Gastrocnemius medialis (tissue), 4 donors: Measurements from ENCODE around the gene NMT2. TPM values are rescaled to one million over a fixed set of nuclear protein-coding genes. Genes with fewer than 3 reads are reported as not detected.

ENCODE experiments used
- ATAC-seq, 2 donors: fragments of 150-250 bp; one replicate each; pipeline ENCODE4 v1.9.1; 2016
- DNase-seq, 2 donors: peaks; one replicate each; pipeline ENCODE4 v3.0.0-alpha.2; 2019
- H3K27ac ChIP-seq, 4 donors: fragments of 200-600 bp; sonication (generic); 1 replicate in 1 of 4; 2 replicates in 3 of 4; pipeline ENCODE4 v1.5.1; 2016 to 2018; ENCODE audit warnings: mild to moderate bottlenecking in 2 of 4, moderate library complexity in 1 of 4
- H3K27me3 ChIP-seq, 3 donors: fragments of 200-600 bp; sonication (generic) in 2 of 3; 1 replicate in 1 of 3; 2 replicates in 2 of 3; pipeline versions ENCODE4 v1.5.1 to v1.6.0; 2016 to 2019; ENCODE audit warnings: mild to moderate bottlenecking in 1 of 3, moderate library complexity in 1 of 3
- H3K36me3 ChIP-seq, 2 donors: fragments of 200-600 bp; sonication (generic) in 1 of 2; one replicate each; pipeline ENCODE4 v1.5.1; 2017 to 2018
- H3K4me1 ChIP-seq, 2 donors: fragments of 200-600 bp; sonication (generic) in 1 of 2; one replicate each; pipeline ENCODE4 v1.5.1; 2016 to 2017; ENCODE audit warnings: mild to moderate bottlenecking in 2 of 2
- H3K4me3 ChIP-seq, 4 donors: fragments of 200-600 bp; sonication (generic) in 3 of 4; 1 replicate in 1 of 4; 2 replicates in 3 of 4; pipeline ENCODE4 v1.5.1; 2016 to 2019; ENCODE audit warnings: mild to moderate bottlenecking in 2 of 4
- H3K9me3 ChIP-seq, 3 donors: fragments of 200-600 bp; sonication (generic) in 2 of 3; 1 replicate in 1 of 3; 2 replicates in 2 of 3; pipeline ENCODE4 v1.5.1; 2016 to 2019
- CTCF ChIP-seq, 5 experiments: fragments of 450-650 bp in 3 of 5; fragments of 200-600 bp in 2 of 5; sonication (generic) in 2 of 5; IDR thresholded peaks in 4 of 5; conservative IDR thresholded peaks in 1 of 5; 1 replicate in 4 of 5; 2 replicates in 1 of 5; pipeline ENCODE4 v1.5.1; 2016 to 2019; ENCODE audit warnings: antibody characterized with exemption in 5 of 5, mild to moderate bottlenecking in 3 of 5, moderate library complexity in 3 of 5
- POLR2A ChIP-seq, 2 donors: fragments of 450-650 bp; IDR thresholded peaks; one replicate each; pipeline ENCODE4 v1.6.1; 2017; ENCODE audit warnings: antibody characterized with exemption in 2 of 2, mild to moderate bottlenecking in 2 of 2, moderate library complexity in 2 of 2
- in situ Hi-C, 4 donors: fragments of 200-750 bp; cut with MboI; loops; one replicate each; pipeline versions ENCODE4 v1.15.0 to v1.8.0; 2017; ENCODE audit warnings: low sequenced_read_pairs in 4 of 4
- intact Hi-C: fragments of 100-400 bp; cut with DNase I; formaldehyde crosslinking; loops from one replicate; pipeline ENCODE4 v1.15.1; 2023; ENCODE audit warnings: low total_unique reads
- total RNA-seq, 4 donors: library from RNA; depleted of rRNA; stranded (reverse); fragments of >200 nt; gene quantifications; one replicate each; pipeline versions ENCODE4 v1.1.0 to v1.2.3, GENCODE V29; 2016

Gene NMT2
- total RNA-seq, 4 donors from 2014 or later, result 6.0 to 10.3 (median 8.2) TPM

GRCh38 chr10:15069230-15069629 is 99.3 kb downstream of the NMT2 start:
- no peak for ATAC-seq
- no peak overlapping the region for H3K4me3 ChIP-seq
- intact Hi-C loops, result no loop called here

GRCh38 chr10:15068802-15069201 is 99.7 kb downstream of the NMT2 start:
- DNase-seq (no peak), ATAC-seq (no peak)
- TF ChIP-seq POLR2A (IDR thresholded peaks at IDR 0.05), result no peak
- H3K4me1 ChIP-seq, result no peaks in the 10 kb centered on the region
- H3K36me3 ChIP-seq, result no peaks in the 10 kb centered on the region
- H3K9me3 ChIP-seq, result peaks cover 0 to 4% (median 0%) of the 10 kb centered on the region in 3 donors
- intact Hi-C loops (no loop called here), in situ Hi-C loops (no loop called here)
- no peaks in the 10 kb centered on the region for H3K27me3 ChIP-seq
- no peak overlapping the region for H3K4me3 ChIP-seq
- no peak overlapping the region for H3K27ac ChIP-seq

More at GRCh38 chr10:15069230-15069629, 99.3 kb downstream of the NMT2 start:
- Histone ChIP-seq H3K4me1 (no peaks in the 10 kb centered on the region), H3K36me3 (no peaks in the 10 kb centered on the region), H3K27me3 (no peaks in the 10 kb centered on the region), H3K9me3 (peaks cover 0 to 4% (median 0%) of the 10 kb centered on the region in 3 donors), H3K27ac (no peak overlapping the region)
- DNase-seq, result no peak
- TF ChIP-seq CTCF (IDR thresholded peaks at IDR 0.05 in 4 of 5, conservative IDR thresholded peaks at IDR 0.05 in 1 of 5), result no peak
- no peak for TF ChIP-seq POLR2A (IDR thresholded peaks at IDR 0.05)
- in situ Hi-C loops, result no loop called here

DNA sequence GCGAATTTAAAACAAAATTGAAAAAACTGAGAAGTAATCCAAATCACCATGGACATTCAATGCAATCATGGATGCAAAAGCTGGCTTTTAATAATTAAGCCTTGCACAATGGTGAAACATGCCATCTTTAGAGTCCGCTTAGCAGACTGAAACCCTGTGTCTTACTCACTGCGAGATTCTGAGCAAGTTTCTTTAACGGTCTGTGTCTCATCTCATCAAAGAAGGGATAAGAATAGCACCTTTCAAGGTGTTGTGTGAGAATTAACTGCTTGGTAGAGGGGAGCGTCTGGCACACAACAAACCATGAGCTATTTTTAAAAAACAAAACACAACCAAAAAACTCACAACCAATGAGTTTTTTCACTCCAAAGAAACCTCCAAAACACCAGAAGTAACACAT is 101.3 kb downstream of the NMT2 start:
- Histone ChIP-seq H3K36me3 (no peaks in the 10 kb centered on the region), H3K9me3 (peaks cover 0 to 4% (median 0%) of the 10 kb centered on the region in 3 donors), H3K27me3 (no peaks in the 10 kb centered on the region), H3K4me3 (no peak overlapping the region), H3K27ac (no peak overlapping the region), H3K4me1 (no peaks in the 10 kb centered on the region)
- DNase-seq (no peak), ATAC-seq (no peak)
- intact Hi-C loops (no loop called here), in situ Hi-C loops (no loop called here)
- TF ChIP-seq POLR2A (IDR thresholded peaks at IDR 0.05), result no peak
- TF ChIP-seq CTCF (IDR thresholded peaks at IDR 0.05 in 4 of 5, conservative IDR thresholded peaks at IDR 0.05 in 1 of 5), result no peak

GRCh38 chr10:15060638-15061037 is 107.9 kb downstream of the NMT2 start:
- no peak overlapping the region for H3K4me3 ChIP-seq
- no peaks in the 10 kb centered on the region for H3K4me1 ChIP-seq
- in situ Hi-C loops, result no loop called here
- H3K27ac ChIP-seq, result no peak overlapping the region
- TF ChIP-seq CTCF (IDR thresholded peaks at IDR 0.05 in 4 of 5, conservative IDR thresholded peaks at IDR 0.05 in 1 of 5) (no peak), POLR2A (IDR thresholded peaks at IDR 0.05) (no peak)
- intact Hi-C loops, result no loop called here
- no peak for ATAC-seq
- H3K27me3 ChIP-seq, result no peaks in the 10 kb centered on the region
- H3K36me3 ChIP-seq, result no peaks in the 10 kb centered on the region
- DNase-seq, result no peak
- peaks cover 0 to 4% (median 0%) of the 10 kb centered on the region in 3 donors for H3K9me3 ChIP-seq

GRCh38 chr10:15059914-15060313 is 108.6 kb downstream of the NMT2 start:
- Histone ChIP-seq H3K4me3 (no peak overlapping the region), H3K27me3 (no peaks in the 10 kb centered on the region), H3K4me1 (no peaks in the 10 kb centered on the region), H3K36me3 (no peaks in the 10 kb centered on the region), H3K27ac (no peak overlapping the region), H3K9me3 (no peaks in the 10 kb centered on the region)
- in situ Hi-C loops, result no loop called here
- DNase-seq, result no peak
- TF ChIP-seq POLR2A (IDR thresholded peaks at IDR 0.05) (no peak), CTCF (IDR thresholded peaks at IDR 0.05 in 4 of 5, conservative IDR thresholded peaks at IDR 0.05 in 1 of 5) (no peak)
- no peak for ATAC-seq
- intact Hi-C loops, result no loop called here
